ENCODE data around the gene C12orf42.

- TF ChIP-seq CTCF (IDR thresholded peaks at IDR 0.05; ENCODE audit: borderline replicate concordance, extremely low read depth, low read length, poor library complexity, severe bottlenecking) = no peak
- TF ChIP-seq EZH2 (IDR thresholded peaks at IDR 0.05; ENCODE audit: borderline replicate concordance, low read depth, low read length, severe bottlenecking) = no peak
Measured at GRCh38 chr12:103336940-103337339, 158.8 kb downstream of the C12orf42 start.
